ENCODE measurements around the gene ETDC.

- peak in 2 of 4 experiments; percentile 13 to 33 for TF ChIP-seq CTCF (IDR thresholded peaks at IDR 0.05)
- no peak for TF ChIP-seq POLR2AphosphoS5 (IDR thresholded peaks at IDR 0.05)
- TF ChIP-seq POLR2A (IDR thresholded peaks at IDR 0.05) = no peak
Observed at GRCh38 chrX:135295238-135295943, 13.9 kb upstream of the ETDC start.

Data from gastroesophageal sphincter (tissue), 3 donors.